ENCODE results near the gene HOXD10.

HOXD10 gene

DNA sequence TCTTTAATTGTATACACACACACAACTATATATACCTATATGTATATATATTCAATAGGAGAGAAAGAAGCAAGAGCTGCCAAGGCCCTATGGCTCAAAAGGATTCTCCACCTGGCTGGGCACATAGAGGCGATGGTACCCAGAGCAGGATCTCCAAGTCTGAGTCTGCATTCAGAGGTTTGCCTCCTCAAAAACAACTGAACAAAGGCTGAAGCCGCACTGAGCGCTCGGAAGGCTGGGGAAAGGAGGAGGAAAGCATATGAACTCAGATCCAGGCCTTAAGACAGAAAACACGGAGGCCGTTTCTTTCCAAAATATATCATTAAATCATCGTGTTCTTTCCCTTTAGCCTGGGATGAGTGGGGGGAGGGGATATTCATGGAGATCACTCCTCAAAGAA is 13.4 kb upstream of the HOXD10 start:
- no peak for TF ChIP-seq POU6F1 (CRISPR knock-in tag; IDR thresholded peaks at IDR 0.05; ENCODE audit: borderline replicate concordance, low read depth)
- no peak for TF ChIP-seq ZFP3 (CRISPR knock-in tag; IDR thresholded peaks at IDR 0.05)
- ATAC-seq: no peak

GRCh38 chr2:176103742-176104315 is 12.7 kb upstream of the HOXD10 start:
- TF ChIP-seq GLIS3 (CRISPR knock-in tag; IDR thresholded peaks at IDR 0.05) (no peak), POU6F1 (CRISPR knock-in tag; IDR thresholded peaks at IDR 0.05; ENCODE audit: borderline replicate concordance, low read depth) (no peak), ARNTL (CRISPR knock-in tag; IDR thresholded peaks at IDR 0.05; ENCODE audit: borderline replicate concordance, low read depth) (no peak), ESRRG (CRISPR knock-in tag; IDR thresholded peaks at IDR 0.05) (no peak), ZNF70 (CRISPR knock-in tag; IDR thresholded peaks at IDR 0.05) (no peak), ZFP30 (CRISPR knock-in tag; IDR thresholded peaks at IDR 0.05) (no peak), ZNF565 (CRISPR knock-in tag; conservative IDR thresholded peaks at IDR 0.05; ENCODE audit: low read depth) (no peak), TCF4 (CRISPR knock-in tag; IDR thresholded peaks at IDR 0.05; ENCODE audit: borderline replicate concordance) (no peak), ISL1 (CRISPR knock-in tag; IDR thresholded peaks at IDR 0.05) (no peak), ZC3H10 (CRISPR knock-in tag; IDR thresholded peaks at IDR 0.05) (no peak)
- TF ChIP-seq, protein P1, sequence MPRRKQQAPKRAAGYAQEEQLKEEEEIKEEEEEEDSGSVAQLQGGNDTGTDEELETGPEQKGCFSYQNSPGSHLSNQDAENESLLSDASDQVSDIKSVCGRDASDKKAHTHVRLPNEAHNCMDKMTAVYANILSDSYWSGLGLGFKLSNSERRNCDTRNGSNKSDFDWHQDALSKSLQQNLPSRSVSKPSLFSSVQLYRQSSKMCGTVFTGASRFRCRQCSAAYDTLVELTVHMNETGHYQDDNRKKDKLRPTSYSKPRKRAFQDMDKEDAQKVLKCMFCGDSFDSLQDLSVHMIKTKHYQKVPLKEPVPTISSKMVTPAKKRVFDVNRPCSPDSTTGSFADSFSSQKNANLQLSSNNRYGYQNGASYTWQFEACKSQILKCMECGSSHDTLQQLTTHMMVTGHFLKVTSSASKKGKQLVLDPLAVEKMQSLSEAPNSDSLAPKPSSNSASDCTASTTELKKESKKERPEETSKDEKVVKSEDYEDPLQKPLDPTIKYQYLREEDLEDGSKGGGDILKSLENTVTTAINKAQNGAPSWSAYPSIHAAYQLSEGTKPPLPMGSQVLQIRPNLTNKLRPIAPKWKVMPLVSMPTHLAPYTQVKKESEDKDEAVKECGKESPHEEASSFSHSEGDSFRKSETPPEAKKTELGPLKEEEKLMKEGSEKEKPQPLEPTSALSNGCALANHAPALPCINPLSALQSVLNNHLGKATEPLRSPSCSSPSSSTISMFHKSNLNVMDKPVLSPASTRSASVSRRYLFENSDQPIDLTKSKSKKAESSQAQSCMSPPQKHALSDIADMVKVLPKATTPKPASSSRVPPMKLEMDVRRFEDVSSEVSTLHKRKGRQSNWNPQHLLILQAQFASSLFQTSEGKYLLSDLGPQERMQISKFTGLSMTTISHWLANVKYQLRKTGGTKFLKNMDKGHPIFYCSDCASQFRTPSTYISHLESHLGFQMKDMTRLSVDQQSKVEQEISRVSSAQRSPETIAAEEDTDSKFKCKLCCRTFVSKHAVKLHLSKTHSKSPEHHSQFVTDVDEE (CRISPR knock-in tag; IDR thresholded peaks at IDR 0.05): no peak

DNA sequence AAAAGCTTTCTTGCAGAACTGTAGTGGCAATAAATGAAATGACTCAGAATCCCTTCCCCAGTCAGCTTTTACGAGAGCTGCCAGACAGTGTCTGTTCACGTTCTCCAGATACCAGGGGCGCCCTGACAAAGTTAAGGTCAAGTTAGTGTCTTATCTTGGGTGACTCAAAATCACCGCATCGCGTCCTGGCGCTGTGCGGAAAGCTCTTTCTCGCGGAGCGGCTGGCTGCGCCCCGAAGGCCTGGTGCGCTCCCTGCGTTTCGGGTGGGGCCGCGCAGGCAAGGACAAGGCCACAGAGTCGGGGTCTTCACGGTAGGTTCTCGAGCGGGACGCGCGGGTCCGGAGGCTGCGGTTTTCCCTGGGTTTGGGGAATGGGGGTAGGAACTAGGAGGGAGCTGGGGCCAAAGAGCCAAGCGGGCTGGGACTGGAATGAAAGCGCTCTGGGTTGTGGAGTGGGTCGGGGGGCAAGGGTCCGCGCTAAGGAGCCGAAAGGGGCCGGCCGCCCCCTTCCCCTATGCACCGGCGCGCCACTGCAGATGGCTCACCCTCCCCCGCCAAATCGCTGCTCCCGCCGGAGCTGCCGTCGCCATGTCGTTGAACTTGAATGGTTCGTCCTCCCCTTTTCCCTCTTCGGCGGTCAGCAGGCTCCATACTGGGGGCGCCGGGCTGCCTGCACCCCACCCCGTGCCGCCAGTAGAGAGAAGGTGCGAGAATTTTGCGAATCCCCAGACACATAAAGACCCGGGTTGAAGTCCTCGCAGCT is 12.1 kb upstream of the HOXD10 start:
- peak; percentile 42 for ATAC-seq

More at GRCh38 chr2:176103742-176104315, 12.7 kb upstream of the HOXD10 start:
- no peak for ATAC-seq

DNA sequence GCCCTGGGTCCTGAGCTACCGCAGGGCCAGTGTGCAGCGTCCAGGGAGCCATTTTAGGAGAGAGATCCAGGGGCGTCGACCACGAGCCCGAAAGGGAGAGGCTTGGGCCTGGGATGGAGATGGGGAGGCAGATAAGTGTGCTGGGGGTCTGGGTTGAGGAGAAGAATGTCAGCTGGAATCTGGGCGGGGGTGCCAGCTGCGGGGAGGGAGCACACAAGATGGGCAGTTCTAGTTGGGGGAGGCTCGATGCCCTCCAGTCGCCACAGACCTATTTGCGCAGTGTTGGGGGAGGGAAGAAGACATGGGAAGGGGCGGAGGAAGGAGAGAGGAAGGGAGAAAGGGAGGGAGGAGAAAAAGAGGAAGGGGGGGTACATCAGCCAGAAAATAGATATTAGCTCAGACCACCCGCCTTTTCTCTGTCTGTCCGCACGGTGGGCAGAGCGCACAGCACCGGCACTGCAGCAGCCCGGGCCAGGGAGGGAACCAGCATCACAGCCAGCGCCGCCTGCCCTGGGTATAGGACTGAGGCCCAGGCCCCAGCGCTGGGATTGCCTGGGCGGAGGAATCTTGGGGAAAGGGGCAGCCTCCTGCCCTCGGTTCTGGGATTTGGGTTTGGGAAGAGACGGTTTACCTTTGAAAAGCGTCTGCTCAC is 11.4 kb upstream of the HOXD10 start:
- ATAC-seq: peak; percentile 11
- no peak for TF ChIP-seq TOX (CRISPR knock-in tag; IDR thresholded peaks at IDR 0.05; ENCODE audit: borderline replicate concordance)
- no peak for TF ChIP-seq SNAI2 (CRISPR knock-in tag; IDR thresholded peaks at IDR 0.05)
- TF ChIP-seq ARNTL (CRISPR knock-in tag; IDR thresholded peaks at IDR 0.05; ENCODE audit: borderline replicate concordance, low read depth): no peak
- no peak for TF ChIP-seq ESRRG (CRISPR knock-in tag; IDR thresholded peaks at IDR 0.05)
- TF ChIP-seq TCF4 (CRISPR knock-in tag; IDR thresholded peaks at IDR 0.05; ENCODE audit: borderline replicate concordance): no peak
- TF ChIP-seq, protein P2, sequence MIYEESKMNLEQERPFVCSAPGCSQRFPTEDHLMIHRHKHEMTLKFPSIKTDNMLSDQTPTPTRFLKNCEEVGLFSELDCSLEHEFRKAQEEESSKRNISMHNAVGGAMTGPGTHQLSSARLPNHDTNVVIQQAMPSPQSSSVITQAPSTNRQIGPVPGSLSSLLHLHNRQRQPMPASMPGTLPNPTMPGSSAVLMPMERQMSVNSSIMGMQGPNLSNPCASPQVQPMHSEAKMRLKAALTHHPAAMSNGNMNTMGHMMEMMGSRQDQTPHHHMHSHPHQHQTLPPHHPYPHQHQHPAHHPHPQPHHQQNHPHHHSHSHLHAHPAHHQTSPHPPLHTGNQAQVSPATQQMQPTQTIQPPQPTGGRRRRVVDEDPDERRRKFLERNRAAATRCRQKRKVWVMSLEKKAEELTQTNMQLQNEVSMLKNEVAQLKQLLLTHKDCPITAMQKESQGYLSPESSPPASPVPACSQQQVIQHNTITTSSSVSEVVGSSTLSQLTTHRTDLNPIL (CRISPR knock-in tag; IDR thresholded peaks at IDR 0.05; ENCODE audit: low read depth): no peak

More for the DNA sequence above, 12.1 kb upstream of the HOXD10 start:
- TF ChIP-seq BACH2 (CRISPR knock-in tag; IDR thresholded peaks at IDR 0.05; ENCODE audit: borderline replicate concordance): no peak
- TF ChIP-seq TOX (CRISPR knock-in tag; IDR thresholded peaks at IDR 0.05; ENCODE audit: borderline replicate concordance): no peak
- TF ChIP-seq, protein P2 (CRISPR knock-in tag; IDR thresholded peaks at IDR 0.05; ENCODE audit: low read depth): no peak
- TF ChIP-seq ZNF70 (CRISPR knock-in tag; IDR thresholded peaks at IDR 0.05): no peak
- TF ChIP-seq CSDC2 (CRISPR knock-in tag; IDR thresholded peaks at IDR 0.05): no peak
